ENCODE data around the gene P2RY2.

Gene P2RY2

GRCh38 chr11:73209892-73210291 lies 8.2 kb upstream of the P2RY2 start:
- DNase-seq, result no peak

GRCh38 chr11:73210916-73211667 lies 7.0 kb upstream of the P2RY2 start:
- no peak for DNase-seq

GRCh38 chr11:73213196-73214143 lies 4.6 kb upstream of the P2RY2 start:
- no peak for DNase-seq

- no peak for DNase-seq
These were observed 2.6 kb upstream of the P2RY2 start for GRCh38 chr11:73215191-73216134.

GRCh38 chr11:73216465-73216864 lies 1.6 kb upstream of the P2RY2 start:
- no peak for DNase-seq

GRCh38 chr11:73217131-73217809 lies 811 bp upstream of the P2RY2 start:
- DNase-seq, result no peak

- no peak for DNase-seq
These were observed 323 bp upstream of the P2RY2 start for GRCh38 chr11:73217810-73218105.

GRCh38 chr11:73218830-73219215 lies 742 bp downstream of the P2RY2 start:
- DNase-seq, result no peak

- no peak for DNase-seq
These were observed 1.6 kb downstream of the P2RY2 start for GRCh38 chr11:73219396-73220285.

- DNase-seq, result no peak
These were observed 3.4 kb downstream of the P2RY2 start for GRCh38 chr11:73221451-73221850.

GRCh38 chr11:73221996-73222395 lies 3.9 kb downstream of the P2RY2 start:
- no peak for DNase-seq

- DNase-seq, result no peak
These were observed 6.1 kb downstream of the P2RY2 start for GRCh38 chr11:73223998-73224730.

GRCh38 chr11:73225001-73225686 lies 7.1 kb downstream of the P2RY2 start:
- DNase-seq, result no peak

- DNase-seq, result no peak
These were observed 7.8 kb downstream of the P2RY2 start for GRCh38 chr11:73225851-73226250.

GRCh38 chr11:73226297-73227006 lies 8.4 kb downstream of the P2RY2 start:
- DNase-seq, result no peak

- no peak for DNase-seq
These were observed 9.6 kb downstream of the P2RY2 start for GRCh38 chr11:73227571-73228211.

- no peak for DNase-seq
These were observed 10.4 kb downstream of the P2RY2 start for GRCh38 chr11:73228268-73229134.

All from 8988T (cell line).